HEK293 (cell line): ENCODE measurements around the gene CHMP4B.

Experiments
- CTCF ChIA-PET: fragments of 350-600 bp; formaldehyde crosslinking; extraction: SDS; loops from one replicate; lab custom pipeline; 2021; ENCODE audit warnings: antibody characterized with exemption; lab: Yijun Ruan, JAX
- POLR2A ChIA-PET: fragments of 300-600 bp; formaldehyde crosslinking; extraction: SDS; loops from one replicate; lab custom pipeline; 2020; ENCODE audit warnings: antibody characterized with exemption, inconsistent platforms; lab: Yijun Ruan, JAX
- H3K27ac ChIP-seq: fragments of 200-500 bp; sonication (Bioruptor generic); 2 replicates; pipeline ENCODE4 v1.5.1; 2014; ENCODE audit warnings: low read depth, low read length, control low read depth, inconsistent platforms; ENCODE audit errors: extremely low read depth
- H3K36me3 ChIP-seq, 2 experiments: fragments of 200-500 bp in 1 of 2; sonication (Bioruptor generic) in 1 of 2; 1 replicate in 1 of 2; 2 replicates in 1 of 2; pipeline ENCODE4 v1.5.1; 2014 to 2017; ENCODE audit warnings: inconsistent platforms in 2 of 2, low read length in 2 of 2; ENCODE audit not compliant: control insufficient read depth in 2 of 2, insufficient read depth in 1 of 2
- H3K4me1 ChIP-seq: fragments of 200-500 bp; sonication (Bioruptor generic); 2 replicates; pipeline ENCODE4 v1.5.1; 2014; ENCODE audit warnings: mild to moderate bottlenecking, low read length, inconsistent platforms; ENCODE audit not compliant: control insufficient read depth, insufficient read depth
- H3K4me3 ChIP-seq: 2 replicates; pipeline ENCODE4 v1.5.1; 2011; ENCODE audit warnings: low read depth, mild to moderate bottlenecking, control low read depth, low read length, moderate library complexity
- H3K9me3 ChIP-seq: fragments of 200-500 bp; sonication (Bioruptor generic); 2 replicates; pipeline ENCODE4 v1.5.1; 2014; ENCODE audit warnings: low read depth, low read length, inconsistent platforms; ENCODE audit not compliant: control insufficient read depth, insufficient read depth
- REPIN1 ChIP-seq: fragments of 450-650 bp; formaldehyde crosslinking; IDR thresholded peaks from 2 replicates; pipeline ENCODE4 v1.5.1; 2017; ENCODE audit warnings: missing biosample characterization, missing genetic modification characterization, low read depth
- SP7 ChIP-seq: fragments of 450-650 bp; formaldehyde crosslinking; IDR thresholded peaks from 2 replicates; pipeline ENCODE4 v1.5.1; 2016; ENCODE audit warnings: missing biosample characterization, missing genetic modification characterization
- YY1 ChIP-seq: fragments of 450-650 bp; formaldehyde crosslinking; IDR thresholded peaks from 2 replicates; pipeline ENCODE4 v1.5.1; 2018; ENCODE audit warnings: missing biosample characterization, missing genetic modification characterization
- ZBTB17 ChIP-seq: fragments of 450-650 bp; formaldehyde crosslinking; IDR thresholded peaks from 2 replicates; pipeline ENCODE4 v1.5.1; 2016; ENCODE audit warnings: missing biosample characterization, missing genetic modification characterization
- ZBTB48 ChIP-seq: fragments of 450-650 bp; formaldehyde crosslinking; IDR thresholded peaks from 2 replicates; pipeline ENCODE4 v1.5.1; 2016; ENCODE audit warnings: missing biosample characterization, missing genetic modification characterization
- ZFP41 ChIP-seq: fragments of 450-650 bp; formaldehyde crosslinking; IDR thresholded peaks from 2 replicates; pipeline ENCODE4 v1.5.1; 2016; ENCODE audit warnings: missing biosample characterization, missing genetic modification characterization, borderline replicate concordance
- ZNF24 ChIP-seq: fragments of 450-650 bp; formaldehyde crosslinking; IDR thresholded peaks from 2 replicates; pipeline ENCODE4 v1.5.1; 2016; ENCODE audit warnings: missing biosample characterization, missing genetic modification characterization
- ZNF423 ChIP-seq: fragments of 450-650 bp; formaldehyde crosslinking; IDR thresholded peaks from 2 replicates; pipeline ENCODE4 v1.5.1; 2016; ENCODE audit warnings: missing biosample characterization, missing genetic modification characterization
- ZNF623 ChIP-seq: fragments of 450-650 bp; formaldehyde crosslinking; IDR thresholded peaks from 2 replicates; pipeline ENCODE4 v1.5.1; 2016; ENCODE audit warnings: missing biosample characterization, missing genetic modification characterization
- TF ChIP-seq, protein P1 (sequence below): fragments of 450-650 bp; formaldehyde crosslinking; IDR thresholded peaks from 2 replicates; pipeline ENCODE4 v1.5.1; 2016; ENCODE audit warnings: missing biosample characterization, missing genetic modification characterization
- TF ChIP-seq, protein P2 (sequence below): fragments of 450-650 bp; formaldehyde crosslinking; IDR thresholded peaks from 2 replicates; pipeline ENCODE4 v1.5.0; 2017; ENCODE audit warnings: missing biosample characterization, missing genetic modification characterization, borderline replicate concordance
- TF ChIP-seq, protein P3 (sequence below): fragments of 450-650 bp; formaldehyde crosslinking; IDR thresholded peaks from 2 replicates; pipeline ENCODE4 v1.5.1; 2016; ENCODE audit warnings: missing biosample characterization, missing genetic modification characterization
- TF ChIP-seq, protein P4 (sequence below): fragments of 450-650 bp; formaldehyde crosslinking; IDR thresholded peaks from 2 replicates; pipeline ENCODE4 v1.5.1; 2017; ENCODE audit warnings: missing biosample characterization, missing genetic modification characterization

The CHMP4B gene

DNA sequence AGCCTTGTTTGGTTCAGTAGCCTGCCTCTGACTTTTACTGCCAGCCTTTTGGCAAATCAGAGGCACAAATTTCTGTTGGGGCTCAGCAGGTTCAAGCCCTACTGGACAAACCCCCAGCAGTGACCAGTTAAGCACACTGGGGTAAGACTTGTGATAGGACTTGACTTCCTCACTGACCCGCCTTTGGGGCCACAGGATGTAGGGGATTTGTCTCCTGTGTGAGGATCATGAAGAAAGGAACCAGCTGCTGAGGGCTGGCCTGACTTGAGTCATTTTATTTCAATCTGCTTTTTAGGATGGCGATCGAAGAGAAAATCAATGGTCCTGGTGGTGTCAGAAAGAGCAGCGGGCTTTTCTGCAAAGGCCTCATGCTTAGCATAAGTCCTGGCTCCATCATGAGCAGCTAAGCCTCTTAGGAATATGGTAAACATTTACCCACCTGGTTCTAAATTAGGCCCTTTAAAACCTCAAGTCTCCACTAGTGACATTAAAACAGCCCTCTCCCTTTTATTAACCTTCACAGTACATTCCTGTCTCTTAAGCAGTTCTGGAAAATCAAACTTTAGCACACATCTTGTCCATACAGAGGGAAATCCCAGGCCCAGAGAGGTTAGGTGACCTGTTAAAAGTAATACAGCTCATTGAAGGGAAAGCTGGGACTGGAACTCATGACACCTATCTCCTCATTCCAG, 16.6 kb downstream of the CHMP4B start:
- no peak for TF ChIP-seq ZFP41 (tag by site-specific recombination)
- TF ChIP-seq, protein P1, sequence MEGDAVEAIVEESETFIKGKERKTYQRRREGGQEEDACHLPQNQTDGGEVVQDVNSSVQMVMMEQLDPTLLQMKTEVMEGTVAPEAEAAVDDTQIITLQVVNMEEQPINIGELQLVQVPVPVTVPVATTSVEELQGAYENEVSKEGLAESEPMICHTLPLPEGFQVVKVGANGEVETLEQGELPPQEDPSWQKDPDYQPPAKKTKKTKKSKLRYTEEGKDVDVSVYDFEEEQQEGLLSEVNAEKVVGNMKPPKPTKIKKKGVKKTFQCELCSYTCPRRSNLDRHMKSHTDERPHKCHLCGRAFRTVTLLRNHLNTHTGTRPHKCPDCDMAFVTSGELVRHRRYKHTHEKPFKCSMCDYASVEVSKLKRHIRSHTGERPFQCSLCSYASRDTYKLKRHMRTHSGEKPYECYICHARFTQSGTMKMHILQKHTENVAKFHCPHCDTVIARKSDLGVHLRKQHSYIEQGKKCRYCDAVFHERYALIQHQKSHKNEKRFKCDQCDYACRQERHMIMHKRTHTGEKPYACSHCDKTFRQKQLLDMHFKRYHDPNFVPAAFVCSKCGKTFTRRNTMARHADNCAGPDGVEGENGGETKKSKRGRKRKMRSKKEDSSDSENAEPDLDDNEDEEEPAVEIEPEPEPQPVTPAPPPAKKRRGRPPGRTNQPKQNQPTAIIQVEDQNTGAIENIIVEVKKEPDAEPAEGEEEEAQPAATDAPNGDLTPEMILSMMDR (tag by site-specific recombination), result no peak
- TF ChIP-seq, protein P2, sequence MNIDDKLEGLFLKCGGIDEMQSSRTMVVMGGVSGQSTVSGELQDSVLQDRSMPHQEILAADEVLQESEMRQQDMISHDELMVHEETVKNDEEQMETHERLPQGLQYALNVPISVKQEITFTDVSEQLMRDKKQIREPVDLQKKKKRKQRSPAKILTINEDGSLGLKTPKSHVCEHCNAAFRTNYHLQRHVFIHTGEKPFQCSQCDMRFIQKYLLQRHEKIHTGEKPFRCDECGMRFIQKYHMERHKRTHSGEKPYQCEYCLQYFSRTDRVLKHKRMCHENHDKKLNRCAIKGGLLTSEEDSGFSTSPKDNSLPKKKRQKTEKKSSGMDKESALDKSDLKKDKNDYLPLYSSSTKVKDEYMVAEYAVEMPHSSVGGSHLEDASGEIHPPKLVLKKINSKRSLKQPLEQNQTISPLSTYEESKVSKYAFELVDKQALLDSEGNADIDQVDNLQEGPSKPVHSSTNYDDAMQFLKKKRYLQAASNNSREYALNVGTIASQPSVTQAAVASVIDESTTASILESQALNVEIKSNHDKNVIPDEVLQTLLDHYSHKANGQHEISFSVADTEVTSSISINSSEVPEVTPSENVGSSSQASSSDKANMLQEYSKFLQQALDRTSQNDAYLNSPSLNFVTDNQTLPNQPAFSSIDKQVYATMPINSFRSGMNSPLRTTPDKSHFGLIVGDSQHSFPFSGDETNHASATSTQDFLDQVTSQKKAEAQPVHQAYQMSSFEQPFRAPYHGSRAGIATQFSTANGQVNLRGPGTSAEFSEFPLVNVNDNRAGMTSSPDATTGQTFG (tag by site-specific recombination), result no peak
- TF ChIP-seq YY1 (tag by site-specific recombination), result no peak
- TF ChIP-seq ZNF24 (tag by site-specific recombination), result no peak
- TF ChIP-seq, protein P3, sequence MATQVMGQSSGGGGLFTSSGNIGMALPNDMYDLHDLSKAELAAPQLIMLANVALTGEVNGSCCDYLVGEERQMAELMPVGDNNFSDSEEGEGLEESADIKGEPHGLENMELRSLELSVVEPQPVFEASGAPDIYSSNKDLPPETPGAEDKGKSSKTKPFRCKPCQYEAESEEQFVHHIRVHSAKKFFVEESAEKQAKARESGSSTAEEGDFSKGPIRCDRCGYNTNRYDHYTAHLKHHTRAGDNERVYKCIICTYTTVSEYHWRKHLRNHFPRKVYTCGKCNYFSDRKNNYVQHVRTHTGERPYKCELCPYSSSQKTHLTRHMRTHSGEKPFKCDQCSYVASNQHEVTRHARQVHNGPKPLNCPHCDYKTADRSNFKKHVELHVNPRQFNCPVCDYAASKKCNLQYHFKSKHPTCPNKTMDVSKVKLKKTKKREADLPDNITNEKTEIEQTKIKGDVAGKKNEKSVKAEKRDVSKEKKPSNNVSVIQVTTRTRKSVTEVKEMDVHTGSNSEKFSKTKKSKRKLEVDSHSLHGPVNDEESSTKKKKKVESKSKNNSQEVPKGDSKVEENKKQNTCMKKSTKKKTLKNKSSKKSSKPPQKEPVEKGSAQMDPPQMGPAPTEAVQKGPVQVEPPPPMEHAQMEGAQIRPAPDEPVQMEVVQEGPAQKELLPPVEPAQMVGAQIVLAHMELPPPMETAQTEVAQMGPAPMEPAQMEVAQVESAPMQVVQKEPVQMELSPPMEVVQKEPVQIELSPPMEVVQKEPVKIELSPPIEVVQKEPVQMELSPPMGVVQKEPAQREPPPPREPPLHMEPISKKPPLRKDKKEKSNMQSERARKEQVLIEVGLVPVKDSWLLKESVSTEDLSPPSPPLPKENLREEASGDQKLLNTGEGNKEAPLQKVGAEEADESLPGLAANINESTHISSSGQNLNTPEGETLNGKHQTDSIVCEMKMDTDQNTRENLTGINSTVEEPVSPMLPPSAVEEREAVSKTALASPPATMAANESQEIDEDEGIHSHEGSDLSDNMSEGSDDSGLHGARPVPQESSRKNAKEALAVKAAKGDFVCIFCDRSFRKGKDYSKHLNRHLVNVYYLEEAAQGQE (tag by site-specific recombination), result no peak
- no peak for TF ChIP-seq ZNF623 (tag by site-specific recombination)
- no peak for TF ChIP-seq ZNF423 (tag by site-specific recombination)
- H3K4me3 ChIP-seq, result no peak overlapping the region
- peaks cover 23% of the 10 kb centered on the region for H3K4me1 ChIP-seq
- no peak overlapping the region for H3K27ac ChIP-seq
- no peaks in the 10 kb centered on the region for H3K36me3 ChIP-seq
- ChIA-PET POLR2A (interaction anchor here (1.6 kb wide), 1 partner anchor 284 kb away, joined by 7 read pairs; the partner anchor contains the start of gene EIF2S2), CTCF (no interaction called here)
- no peaks in the 10 kb centered on the region for H3K9me3 ChIP-seq

DNA sequence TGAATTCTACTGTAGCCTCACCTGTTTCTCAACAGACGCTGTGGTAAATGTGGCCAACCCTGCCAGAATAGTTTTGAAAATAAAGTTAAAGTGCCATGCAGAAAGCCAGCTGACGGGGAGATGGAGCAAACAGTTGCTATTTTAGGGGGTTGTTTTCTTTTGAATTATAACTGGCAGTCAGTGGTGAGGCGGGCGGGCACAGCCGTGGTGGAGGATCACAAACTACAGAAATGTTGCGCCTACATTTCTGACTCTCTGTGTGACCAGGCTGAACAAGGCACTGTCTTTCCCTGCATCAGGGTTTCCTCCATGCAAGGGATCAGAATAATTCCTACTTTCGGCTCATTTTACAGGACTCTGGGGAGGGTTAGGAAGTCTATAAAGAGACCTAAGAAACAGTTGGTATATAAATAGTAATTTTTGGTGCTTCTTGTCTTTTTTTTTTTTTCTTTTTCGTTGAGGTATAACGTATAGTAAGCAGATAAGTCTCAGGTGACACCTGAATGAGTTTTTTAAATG, 17.2 kb downstream of the CHMP4B start:
- CTCF ChIA-PET, result no interaction called here
- no peaks in the 10 kb centered on the region for H3K9me3 ChIP-seq
- POLR2A ChIA-PET, result no interaction called here
- peak overlapping the region; percentile 38; the same call in 1 of the 2 replicates for H3K27ac ChIP-seq
- no peak overlapping the region for H3K4me3 ChIP-seq
- H3K36me3 ChIP-seq, result no peaks in the 10 kb centered on the region
- peaks cover 26% of the 10 kb centered on the region for H3K4me1 ChIP-seq
- TF ChIP-seq REPIN1 (tag by site-specific recombination), result no peak
- TF ChIP-seq, protein P4, sequence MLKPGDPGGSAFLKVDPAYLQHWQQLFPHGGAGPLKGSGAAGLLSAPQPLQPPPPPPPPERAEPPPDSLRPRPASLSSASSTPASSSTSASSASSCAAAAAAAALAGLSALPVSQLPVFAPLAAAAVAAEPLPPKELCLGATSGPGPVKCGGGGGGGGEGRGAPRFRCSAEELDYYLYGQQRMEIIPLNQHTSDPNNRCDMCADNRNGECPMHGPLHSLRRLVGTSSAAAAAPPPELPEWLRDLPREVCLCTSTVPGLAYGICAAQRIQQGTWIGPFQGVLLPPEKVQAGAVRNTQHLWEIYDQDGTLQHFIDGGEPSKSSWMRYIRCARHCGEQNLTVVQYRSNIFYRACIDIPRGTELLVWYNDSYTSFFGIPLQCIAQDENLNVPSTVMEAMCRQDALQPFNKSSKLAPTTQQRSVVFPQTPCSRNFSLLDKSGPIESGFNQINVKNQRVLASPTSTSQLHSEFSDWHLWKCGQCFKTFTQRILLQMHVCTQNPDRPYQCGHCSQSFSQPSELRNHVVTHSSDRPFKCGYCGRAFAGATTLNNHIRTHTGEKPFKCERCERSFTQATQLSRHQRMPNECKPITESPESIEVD (tag by site-specific recombination), result 0 out of 2 replicates have a peak, but pooled peaks have one; percentile 43
- 0 out of 2 replicates have a peak, but pooled peaks have one; percentile 22 for TF ChIP-seq SP7 (tag by site-specific recombination)
- TF ChIP-seq ZBTB17 (tag by site-specific recombination), result 0 out of 2 replicates have a peak, but pooled peaks have one; percentile 25
- TF ChIP-seq ZBTB48 (tag by site-specific recombination), result peak; percentile 77; the same call in 1 of the 2 replicates
